GM23338 (cell line): ENCODE measurements around the gene AMBRA1. TPM values are rescaled to one million over a fixed set of nuclear protein-coding genes. Genes with fewer than 3 reads are reported as not detected.

Experiments used
- ATAC-seq: fragments of 200-7000 bp; cut with Tn5 transposase; 3 replicates; pipeline ENCODE4 v1.9.1; 2020
- DNase-seq: peaks from one replicate; pipeline ENCODE4 v3.0.0-alpha.2; 2015; ENCODE audit warnings: low spot score
- H2AFZ ChIP-seq: fragments of 200-600 bp; sonication (generic); 2 replicates; pipeline ENCODE4 v1.8.0; 2016; ENCODE audit warnings: antibody characterized with exemption, mild to moderate bottlenecking, moderate library complexity
- H3F3A ChIP-seq: fragments of 200-600 bp; sonication (generic); replicated peaks from 2 replicates; pipeline ENCODE4 v1.8.0; 2017; ENCODE audit warnings: antibody characterized with exemption, mixed run types, low read depth
- H3K27ac ChIP-seq: fragments of 200-600 bp; sonication (generic); 2 replicates; pipeline ENCODE4 v1.6.1; 2016; ENCODE audit warnings: low read depth
- H3K27me3 ChIP-seq: fragments of 200-600 bp; sonication (generic); 2 replicates; pipeline ENCODE4 v1.8.0; 2016; ENCODE audit warnings: mild to moderate bottlenecking, mixed run types, moderate library complexity; ENCODE audit not compliant: insufficient read depth
- H3K36me3 ChIP-seq: fragments of 200-600 bp; sonication (generic); 2 replicates; pipeline ENCODE4 v1.8.0; 2016; ENCODE audit warnings: mild to moderate bottlenecking; ENCODE audit not compliant: insufficient read depth
- H3K4me1 ChIP-seq: fragments of 200-600 bp; sonication (generic); 2 replicates; pipeline ENCODE4 v1.8.0; 2016; ENCODE audit warnings: mild to moderate bottlenecking, moderate library complexity; ENCODE audit not compliant: insufficient read depth
- H3K4me2 ChIP-seq: fragments of 200-600 bp; sonication (generic); 2 replicates; pipeline ENCODE4 v1.7.1; 2017; ENCODE audit warnings: mixed run types
- H3K4me3 ChIP-seq: fragments of 200-600 bp; sonication (generic); 2 replicates; pipeline ENCODE4 v1.6.1; 2016; ENCODE audit warnings: mixed run types
- H3K79me2 ChIP-seq: fragments of 200-600 bp; sonication (generic); replicated peaks from 2 replicates; pipeline ENCODE4 v1.8.0; 2017; ENCODE audit warnings: mild to moderate bottlenecking; ENCODE audit not compliant: insufficient read depth
- H3K9me2 ChIP-seq: fragments of 200-600 bp; sonication (generic); 2 replicates; pipeline ENCODE4 v1.8.0; 2017; ENCODE audit not compliant: insufficient read depth
- H4K20me1 ChIP-seq: fragments of 200-600 bp; sonication (generic); replicated peaks from 2 replicates; pipeline ENCODE4 v1.8.0; 2017; ENCODE audit warnings: mild to moderate bottlenecking; ENCODE audit not compliant: insufficient read depth
- H3K27ac Mint-ChIP-seq: 2 replicates; pipeline ENCODE4 v1.8.0; 2020; ENCODE audit warnings: inconsistent platforms, mild to moderate bottlenecking, moderate library complexity, mixed read lengths
- H3K27me3 Mint-ChIP-seq: 3 replicates; pipeline ENCODE4 v1.8.0; 2022; ENCODE audit warnings: low read depth, mild to moderate bottlenecking, moderate library complexity, mixed read lengths, inconsistent platforms; ENCODE audit not compliant: insufficient read depth, poor library complexity
- H3K36me3 Mint-ChIP-seq: 3 replicates; pipeline ENCODE4 v1.8.0; 2021; ENCODE audit warnings: low read depth, mild to moderate bottlenecking, inconsistent platforms, moderate library complexity, mixed read lengths
- H3K4me1 Mint-ChIP-seq: 3 replicates; pipeline ENCODE4 v1.8.0; 2020; ENCODE audit warnings: mild to moderate bottlenecking, inconsistent platforms, mixed read lengths
- H3K4me3 Mint-ChIP-seq: 3 replicates; pipeline ENCODE4 v1.8.0; 2021; ENCODE audit warnings: moderate library complexity, mild to moderate bottlenecking, inconsistent platforms, mixed read lengths
- H3K9me3 Mint-ChIP-seq: 3 replicates; pipeline ENCODE4 v1.8.0; 2020; ENCODE audit warnings: moderate library complexity, mild to moderate bottlenecking, inconsistent platforms, mixed read lengths
- CREB1 ChIP-seq: fragments of 250-450 bp; sonication (Bioruptor Pico); IDR thresholded peaks from 2 replicates; pipeline ENCODE4 v1.5.0; 2020; ENCODE audit warnings: low read depth, mild to moderate bottlenecking, moderate library complexity
- CTCF ChIP-seq, 2 experiments: fragments of 200-600 bp in 1 of 2; sonication (generic) in 1 of 2; conservative IDR thresholded peaks; 2 replicates each; pipeline versions ENCODE4 v1.5.1 to v1.6.1; 2016 to 2017; ENCODE audit warnings: antibody characterized with exemption in 2 of 2, low read depth in 2 of 2, mild to moderate bottlenecking in 2 of 2, moderate library complexity in 1 of 2
- EZH2 ChIP-seq: fragments of 200-600 bp; sonication (generic); IDR thresholded peaks from one replicate; pipeline ENCODE4 v1.8.0; 2017; ENCODE audit warnings: antibody characterized with exemption, mild to moderate bottlenecking, low read depth; ENCODE audit not compliant: unreplicated experiment
- EZH2phosphoT487 ChIP-seq: fragments of 200-600 bp; sonication (generic); IDR thresholded peaks from one replicate; pipeline ENCODE4 v1.8.1; 2018; ENCODE audit warnings: antibody characterized with exemption; ENCODE audit not compliant: unreplicated experiment
- JUNB ChIP-seq: IDR thresholded peaks from one replicate; pipeline ENCODE4 v1.6.1; 2016; ENCODE audit warnings: antibody characterized with exemption; ENCODE audit not compliant: unreplicated experiment
- POLR2AphosphoS5 ChIP-seq: IDR thresholded peaks from 2 replicates; pipeline ENCODE4 v1.6.1; 2016; ENCODE audit warnings: antibody characterized with exemption, low read depth
- REST ChIP-seq: IDR thresholded peaks from one replicate; pipeline ENCODE4 v1.6.1; 2018; ENCODE audit warnings: antibody characterized with exemption; ENCODE audit not compliant: unreplicated experiment
- STAT1 ChIP-seq: IDR thresholded peaks from one replicate; pipeline ENCODE4 v1.6.1; 2016; ENCODE audit warnings: antibody characterized with exemption; ENCODE audit not compliant: unreplicated experiment
- ZNF114 ChIP-seq: fragments of 250-450 bp; sonication (Bioruptor Pico); IDR thresholded peaks from 2 replicates; pipeline ENCODE4 v1.5.0; 2020; ENCODE audit warnings: mild to moderate bottlenecking, moderate library complexity
- ZNF462 ChIP-seq: fragments of 250-450 bp; sonication (Bioruptor Pico); IDR thresholded peaks from 2 replicates; pipeline ENCODE4 v1.5.0; 2020; ENCODE audit warnings: mild to moderate bottlenecking, moderate library complexity
- polyA plus RNA-seq: library from polyadenylated mRNA; unstranded; fragments of >200 nt; fragmentation: Nextera tagmentation; extraction: Ambion mirVana; gene quantifications from 2 replicates; pipeline ENCODE4 v1.2.1, GENCODE V29; 2016
- total RNA-seq: library from RNA; depleted of rRNA; stranded (reverse); fragments of >200 nt; shearing (Covaris generic); gene quantifications from 2 replicates; pipeline ENCODE4 v1.2.3, GENCODE V29; 2014

Gene AMBRA1
- total and polyA plus RNA-seq, 2 experiments from 2014 or later = 8.3 to 34.8 TPM

GRCh38 chr11:46352063-46352841, 241.6 kb downstream of the AMBRA1 start:
- peak overlapping the region; percentile 40; the same call in 2 of the 3 replicates for H3K4me3 Mint-ChIP-seq
- no peaks in the 10 kb centered on the region for H3K9me3 Mint-ChIP-seq
- Histone ChIP-seq H2AFZ (no peak overlapping the region), H3K4me2 (peak overlapping the region; percentile 69), H4K20me1 (peaks cover 34% of the 10 kb centered on the region), H3K27me3 (no peaks in the 10 kb centered on the region), H3K36me3 (no peaks in the 10 kb centered on the region; the same call in 1 of the 2 replicates), H3K27ac (peak overlapping the region; percentile 63; the same call in 1 of the 2 replicates), H3K79me2 (peaks cover 86% of the 10 kb centered on the region), H3K9me2 (no peaks in the 10 kb centered on the region), H3F3A (peaks cover 6% of the 10 kb centered on the region; the same call in 1 of the 2 replicates), H3K4me3 (no peak overlapping the region), H3K4me1 (peaks cover 53% of the 10 kb centered on the region)
- ATAC-seq (peak; percentile 76), DNase-seq (peak; percentile 85)
- no peak for TF ChIP-seq STAT1
- TF ChIP-seq CTCF (conservative IDR thresholded peaks at IDR 0.05; ENCODE audit: low read depth in 2 of 2) = peak; percentile 87 to 90
- no peak for TF ChIP-seq EZH2phosphoT487
- no peak for TF ChIP-seq POLR2AphosphoS5
- no peak for TF ChIP-seq CREB1 (CRISPR knock-in tag)
- no peak for TF ChIP-seq ZNF114 (CRISPR knock-in tag)
- TF ChIP-seq EZH2 = no peak
- no peak for TF ChIP-seq REST
- peaks cover 3% of the 10 kb centered on the region; the same call in 2 of the 3 replicates for H3K36me3 Mint-ChIP-seq
- peaks cover 8% of the 10 kb centered on the region for H3K27me3 Mint-ChIP-seq
- peaks cover 69% of the 10 kb centered on the region for H3K4me1 Mint-ChIP-seq
- peak overlapping the region; percentile 82 for H3K27ac Mint-ChIP-seq

- peaks cover 50% of the 10 kb centered on the region for H3K4me1 ChIP-seq
- peaks cover 33% of the 10 kb centered on the region for H4K20me1 ChIP-seq
- Mint-ChIP-seq H3K9me3 (no peaks in the 10 kb centered on the region; the same call in 2 of the 3 replicates), H3K4me3 (peak overlapping the region; percentile 23; the same call in 1 of the 3 replicates), H3K4me1 (peaks cover 68% of the 10 kb centered on the region), H3K27me3 (peaks cover 12% of the 10 kb centered on the region), H3K27ac (peak overlapping the region; percentile 40; the same call in 1 of the 2 replicates), H3K36me3 (peaks cover 3% of the 10 kb centered on the region)
- no peak overlapping the region for H3K4me3 ChIP-seq
- no peaks in the 10 kb centered on the region; the same call in 1 of the 2 replicates for H3K36me3 ChIP-seq
- 0 out of 2 replicates have a peak overlapping the region, but pooled peaks have one; percentile 55 for H3K27ac ChIP-seq
- peaks cover 3% of the 10 kb centered on the region; the same call in 1 of the 2 replicates for H3K27me3 ChIP-seq
- ATAC-seq (no peak), DNase-seq (no peak)
- H2AFZ ChIP-seq = no peak overlapping the region
- H3F3A ChIP-seq = peaks cover 6% of the 10 kb centered on the region; the same call in 1 of the 2 replicates
- peak overlapping the region; percentile 69 for H3K4me2 ChIP-seq
- no peaks in the 10 kb centered on the region for H3K9me2 ChIP-seq
- H3K79me2 ChIP-seq = peaks cover 80% of the 10 kb centered on the region
- TF ChIP-seq JUNB (no peak), ZNF462 (no peak)
Observed at GRCh38 chr11:46351606-46352005, 242.2 kb downstream of the AMBRA1 start.
